ENCODE data around the gene NTMT2.

NTMT2 gene

DNA sequence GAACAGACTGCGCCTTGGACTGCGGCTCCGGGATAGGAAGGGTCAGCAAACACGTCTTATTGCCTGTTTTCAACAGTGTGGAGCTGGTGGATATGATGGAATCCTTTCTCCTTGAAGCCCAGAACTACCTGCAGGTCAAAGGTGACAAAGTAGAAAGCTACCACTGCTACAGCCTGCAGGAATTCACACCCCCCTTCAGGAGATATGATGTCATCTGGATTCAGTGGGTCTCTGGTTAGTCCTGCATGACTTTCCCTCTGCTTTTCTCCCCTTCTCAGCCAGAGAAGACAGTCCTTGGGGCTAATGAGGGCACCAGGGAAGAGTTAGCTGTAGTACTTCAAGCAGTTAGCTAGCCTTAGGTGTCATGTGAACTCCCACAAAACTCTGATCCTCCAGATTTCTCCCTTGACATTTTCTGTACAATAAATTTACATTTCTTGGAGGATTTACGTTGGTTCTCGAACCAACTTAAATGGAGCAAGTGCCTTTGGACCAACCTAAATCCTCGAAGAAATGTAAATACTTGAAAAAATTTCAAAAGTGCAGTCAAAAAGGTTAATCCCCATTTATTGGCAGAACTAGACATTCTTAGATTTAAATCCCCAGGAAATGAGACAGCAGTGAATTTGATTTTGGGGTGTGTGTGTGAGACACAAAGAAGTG lies 20.9 kb downstream of the NTMT2 start:
- H3K27ac ChIP-seq (ENCODE audit: extremely low read depth, low read depth, low read length), result no peak overlapping the region
- H3K4me3 ChIP-seq (ENCODE audit: low read depth, low read length), result no peak overlapping the region
- H3K36me3 ChIP-seq (ENCODE audit: control insufficient read depth in 2 of 2, insufficient read depth in 1 of 2, low read length in 2 of 2), result no peaks in the 10 kb centered on the region
- H3K9me3 ChIP-seq (ENCODE audit: control insufficient read depth, insufficient read depth, low read depth, low read length), result no peaks in the 10 kb centered on the region
- no peak for TF ChIP-seq ZNF514 (tag by site-specific recombination; IDR thresholded peaks at IDR 0.05)
- TF ChIP-seq, protein P1, sequence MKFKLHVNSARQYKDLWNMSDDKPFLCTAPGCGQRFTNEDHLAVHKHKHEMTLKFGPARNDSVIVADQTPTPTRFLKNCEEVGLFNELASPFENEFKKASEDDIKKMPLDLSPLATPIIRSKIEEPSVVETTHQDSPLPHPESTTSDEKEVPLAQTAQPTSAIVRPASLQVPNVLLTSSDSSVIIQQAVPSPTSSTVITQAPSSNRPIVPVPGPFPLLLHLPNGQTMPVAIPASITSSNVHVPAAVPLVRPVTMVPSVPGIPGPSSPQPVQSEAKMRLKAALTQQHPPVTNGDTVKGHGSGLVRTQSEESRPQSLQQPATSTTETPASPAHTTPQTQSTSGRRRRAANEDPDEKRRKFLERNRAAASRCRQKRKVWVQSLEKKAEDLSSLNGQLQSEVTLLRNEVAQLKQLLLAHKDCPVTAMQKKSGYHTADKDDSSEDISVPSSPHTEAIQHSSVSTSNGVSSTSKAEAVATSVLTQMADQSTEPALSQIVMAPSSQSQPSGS (tag by site-specific recombination; IDR thresholded peaks at IDR 0.05; ENCODE audit: low read depth), result peak; percentile 57
- H3K4me1 ChIP-seq (ENCODE audit: control insufficient read depth, insufficient read depth, low read length), result peaks cover 8% of the 10 kb centered on the region; the same call in 1 of the 2 replicates
- CTCF ChIA-PET, result no interaction called here
- POLR2A ChIA-PET, result no interaction called here

GRCh38 chr1:170168265-170168664 lies 22.5 kb downstream of the NTMT2 start:
- Histone ChIP-seq H3K9me3 (ENCODE audit: control insufficient read depth, insufficient read depth, low read depth, low read length) (no peaks in the 10 kb centered on the region), H3K36me3 (ENCODE audit: control insufficient read depth in 2 of 2, insufficient read depth in 1 of 2, low read length in 2 of 2) (no peaks in the 10 kb centered on the region), H3K4me1 (ENCODE audit: control insufficient read depth, insufficient read depth, low read length) (peaks cover 8% of the 10 kb centered on the region; the same call in 1 of the 2 replicates), H3K4me3 (ENCODE audit: low read depth, low read length) (no peak overlapping the region), H3K27ac (ENCODE audit: extremely low read depth, low read depth, low read length) (no peak overlapping the region)
- POLR2A ChIA-PET, result no interaction called here
- CTCF ChIA-PET, result interaction anchor here (0.6 to 0.7 kb wide), 2 partner anchors 30 to 240 kb away, joined by 4 to 5 read pairs; no protein-coding TSS in a partner anchor
- TF ChIP-seq ZNF560 (tag by site-specific recombination; IDR thresholded peaks at IDR 0.05; ENCODE audit: borderline replicate concordance), result no peak
- TF ChIP-seq, protein P2, sequence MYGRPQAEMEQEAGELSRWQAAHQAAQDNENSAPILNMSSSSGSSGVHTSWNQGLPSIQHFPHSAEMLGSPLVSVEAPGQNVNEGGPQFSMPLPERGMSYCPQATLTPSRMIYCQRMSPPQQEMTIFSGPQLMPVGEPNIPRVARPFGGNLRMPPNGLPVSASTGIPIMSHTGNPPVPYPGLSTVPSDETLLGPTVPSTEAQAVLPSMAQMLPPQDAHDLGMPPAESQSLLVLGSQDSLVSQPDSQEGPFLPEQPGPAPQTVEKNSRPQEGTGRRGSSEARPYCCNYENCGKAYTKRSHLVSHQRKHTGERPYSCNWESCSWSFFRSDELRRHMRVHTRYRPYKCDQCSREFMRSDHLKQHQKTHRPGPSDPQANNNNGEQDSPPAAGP (tag by site-specific recombination; IDR thresholded peaks at IDR 0.05), result no peak
- TF ChIP-seq ZBTB26 (tag by site-specific recombination; optimal IDR thresholded peaks at IDR 0.05), result no peak
- peak; percentile 42; the same call in 1 of the 2 replicates for TF ChIP-seq ZNF24 (tag by site-specific recombination; IDR thresholded peaks at IDR 0.05)
- no peak for TF ChIP-seq ZNF19 (tag by site-specific recombination; IDR thresholded peaks at IDR 0.05; ENCODE audit: low read depth)
- no peak for TF ChIP-seq CTCF (tag by site-specific recombination; IDR thresholded peaks at IDR 0.05)
- TF ChIP-seq, protein P3, sequence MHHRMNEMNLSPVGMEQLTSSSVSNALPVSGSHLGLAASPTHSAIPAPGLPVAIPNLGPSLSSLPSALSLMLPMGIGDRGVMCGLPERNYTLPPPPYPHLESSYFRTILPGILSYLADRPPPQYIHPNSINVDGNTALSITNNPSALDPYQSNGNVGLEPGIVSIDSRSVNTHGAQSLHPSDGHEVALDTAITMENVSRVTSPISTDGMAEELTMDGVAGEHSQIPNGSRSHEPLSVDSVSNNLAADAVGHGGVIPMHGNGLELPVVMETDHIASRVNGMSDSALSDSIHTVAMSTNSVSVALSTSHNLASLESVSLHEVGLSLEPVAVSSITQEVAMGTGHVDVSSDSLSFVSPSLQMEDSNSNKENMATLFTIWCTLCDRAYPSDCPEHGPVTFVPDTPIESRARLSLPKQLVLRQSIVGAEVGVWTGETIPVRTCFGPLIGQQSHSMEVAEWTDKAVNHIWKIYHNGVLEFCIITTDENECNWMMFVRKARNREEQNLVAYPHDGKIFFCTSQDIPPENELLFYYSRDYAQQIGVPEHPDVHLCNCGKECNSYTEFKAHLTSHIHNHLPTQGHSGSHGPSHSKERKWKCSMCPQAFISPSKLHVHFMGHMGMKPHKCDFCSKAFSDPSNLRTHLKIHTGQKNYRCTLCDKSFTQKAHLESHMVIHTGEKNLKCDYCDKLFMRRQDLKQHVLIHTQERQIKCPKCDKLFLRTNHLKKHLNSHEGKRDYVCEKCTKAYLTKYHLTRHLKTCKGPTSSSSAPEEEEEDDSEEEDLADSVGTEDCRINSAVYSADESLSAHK (tag by site-specific recombination; IDR thresholded peaks at IDR 0.05), result 0 out of 2 replicates have a peak, but pooled peaks have one; percentile 18
- TF ChIP-seq, protein P1 (tag by site-specific recombination; IDR thresholded peaks at IDR 0.05; ENCODE audit: low read depth), result peak; percentile 83
- TF ChIP-seq ZNF37A (tag by site-specific recombination; IDR thresholded peaks at IDR 0.05), result no peak
- TF ChIP-seq PRDM10 (tag by site-specific recombination; IDR thresholded peaks at IDR 0.05), result 0 out of 2 replicates have a peak, but pooled peaks have one; percentile 23
- TF ChIP-seq SALL2 (tag by site-specific recombination; IDR thresholded peaks at IDR 0.05; ENCODE audit: borderline replicate concordance), result no peak
- TF ChIP-seq INSM2 (tag by site-specific recombination; IDR thresholded peaks at IDR 0.05), result peak; percentile 38; the same call in 1 of the 2 replicates
- peak; percentile 82 for TF ChIP-seq ZNF501 (tag by site-specific recombination; IDR thresholded peaks at IDR 0.05)
- 0 out of 2 replicates have a peak, but pooled peaks have one; percentile 30 for TF ChIP-seq KLF10 (tag by site-specific recombination; IDR thresholded peaks at IDR 0.05)
- TF ChIP-seq ZNF707 (tag by site-specific recombination; IDR thresholded peaks at IDR 0.05), result no peak
- peak; percentile 90 for TF ChIP-seq ZNF629 (tag by site-specific recombination; IDR thresholded peaks at IDR 0.05)
